GM21619 (cell line): ENCODE data around the gene HMGB1.

ENCODE experiments used
- ATAC-seq: cut with Tn5 transposase; IDR thresholded peaks from one replicate; pipeline ENCODE4 v1.9.1; 2021; ENCODE audit not compliant: unreplicated experiment

The HMGB1 gene

GRCh38 chr13:30465593-30466357 is at the start of gene HMGB1:
TSS of gene HMGB1 (minus strand) at chr13:30465936. CDS start at chr13:30463680, 2,256 bp downstream.
- ATAC-seq, result peak; percentile 80

- no peak for ATAC-seq
Observed at GRCh38 chr13:30510811-30511371, 45.2 kb upstream of the HMGB1 start.

GRCh38 chr13:30510091-30510490 is 44.4 kb upstream of the HMGB1 start:
- ATAC-seq, result no peak

GRCh38 chr13:30509254-30510050 is 43.7 kb upstream of the HMGB1 start:
- ATAC-seq, result no peak

GRCh38 chr13:30504081-30504480 is 38.3 kb upstream of the HMGB1 start:
- ATAC-seq, result peak; percentile 76

- ATAC-seq, result no peak
Observed at GRCh38 chr13:30502237-30502636, 36.5 kb upstream of the HMGB1 start.

- no peak for ATAC-seq
Observed at GRCh38 chr13:30499338-30499737, 33.6 kb upstream of the HMGB1 start.

GRCh38 chr13:30496147-30496546 is 30.4 kb upstream of the HMGB1 start:
- no peak for ATAC-seq

- no peak for ATAC-seq
Observed at GRCh38 chr13:30495746-30496145, 30.0 kb upstream of the HMGB1 start.

GRCh38 chr13:30493658-30494381 is 28.1 kb upstream of the HMGB1 start:
- no peak for ATAC-seq

GRCh38 chr13:30487075-30487470 is 21.3 kb upstream of the HMGB1 start:
- no peak for ATAC-seq

- no peak for ATAC-seq
Observed at GRCh38 chr13:30486230-30487074, 20.7 kb upstream of the HMGB1 start.

- ATAC-seq, result no peak
Observed at GRCh38 chr13:30481241-30481760, 15.6 kb upstream of the HMGB1 start.

- ATAC-seq, result no peak
Observed at GRCh38 chr13:30480292-30480950, 14.7 kb upstream of the HMGB1 start.

- ATAC-seq, result no peak
Observed at GRCh38 chr13:30479883-30480219, 14.1 kb upstream of the HMGB1 start.

- no peak for ATAC-seq
Observed at GRCh38 chr13:30479154-30479882, 13.6 kb upstream of the HMGB1 start.

- ATAC-seq, result peak; percentile 92
Observed at GRCh38 chr13:30477346-30478195, 11.8 kb upstream of the HMGB1 start.

GRCh38 chr13:30473675-30474074 is 7.9 kb upstream of the HMGB1 start:
- ATAC-seq, result no peak
